Bronchial epithelial cell (primary cell): ENCODE data around the gene HOTAIR. TPM values are rescaled to one million over a fixed set of nuclear protein-coding genes. Genes with fewer than 3 reads are reported as not detected.

Experiments
- DNase-seq: peaks from one replicate; pipeline ENCODE4 v3.0.0-alpha.2; 2010; ENCODE audit warnings: low read depth
- FAIRE-seq: peaks from 2 replicates; lab custom pipeline; 2011; peaks lifted over from hg19 to GRCh38; lab: Jason Lieb, UNC
- H3K27me3 ChIP-seq: 2 replicates; pipeline ENCODE4 v1.5.1; 2011; ENCODE audit warnings: low read length; ENCODE audit not compliant: control insufficient read depth, insufficient read depth
- H3K36me3 ChIP-seq: 2 replicates; pipeline ENCODE4 v1.5.1; 2011; ENCODE audit warnings: low read length; ENCODE audit not compliant: control insufficient read depth, insufficient read depth
- H3K4me3 ChIP-seq: 2 replicates; pipeline ENCODE4 v1.5.1; 2011; ENCODE audit warnings: mild to moderate bottlenecking, low read depth, low read length, control low read depth
- CTCF ChIP-seq: IDR thresholded peaks from 2 replicates; pipeline ENCODE4 v1.5.1; 2011; ENCODE audit warnings: mild to moderate bottlenecking, moderate library complexity, low read length, control low read depth, inconsistent platforms; ENCODE audit not compliant: insufficient read depth, severe bottlenecking
- total RNA-seq: library from RNA; depleted of rRNA; stranded (reverse); fragments of >200 nt; gene quantifications from 2 replicates; pipeline ENCODE4 v1.2.1, GENCODE V29; 2014

The HOTAIR gene
- total RNA-seq, 1 donor from 2014 or later: not detected

GRCh38 chr12:53949631-53950436 lies 24.9 kb downstream of the HOTAIR start:
- no peak for FAIRE-seq
- H3K27me3 ChIP-seq: peaks cover 74% of the 10 kb centered on the region
- DNase-seq: no peak
- no peak for TF ChIP-seq CTCF
- no peaks in the 10 kb centered on the region for H3K36me3 ChIP-seq
- H3K4me3 ChIP-seq: no peak overlapping the region

- FAIRE-seq: no peak
- Histone ChIP-seq H3K4me3 (no peak overlapping the region), H3K27me3 (peaks cover 73% of the 10 kb centered on the region), H3K36me3 (no peaks in the 10 kb centered on the region)
- TF ChIP-seq CTCF: no peak
- no peak for DNase-seq
Observed at GRCh38 chr12:53948650-53949593, 25.8 kb downstream of the HOTAIR start.

- no peaks in the 10 kb centered on the region for H3K36me3 ChIP-seq
- TF ChIP-seq CTCF: no peak
- FAIRE-seq: no peak
- no peak for DNase-seq
- H3K4me3 ChIP-seq: no peak overlapping the region
- peaks cover 68% of the 10 kb centered on the region for H3K27me3 ChIP-seq
Observed at GRCh38 chr12:53947743-53948142, 27.0 kb downstream of the HOTAIR start.

GRCh38 chr12:53944907-53945847 lies 29.6 kb downstream of the HOTAIR start:
- Histone ChIP-seq H3K4me3 (no peak overlapping the region), H3K36me3 (no peaks in the 10 kb centered on the region), H3K27me3 (peaks cover 62% of the 10 kb centered on the region)
- TF ChIP-seq CTCF: no peak
- DNase-seq: no peak
- no peak for FAIRE-seq

GRCh38 chr12:53944209-53944608 lies 30.5 kb downstream of the HOTAIR start:
- peaks cover 57% of the 10 kb centered on the region for H3K27me3 ChIP-seq
- no peak overlapping the region for H3K4me3 ChIP-seq
- FAIRE-seq (no peak), DNase-seq (no peak)
- no peak for TF ChIP-seq CTCF
- no peaks in the 10 kb centered on the region for H3K36me3 ChIP-seq
